ENCODE measurements around the gene CSTPP1. TPM values are rescaled to one million over a fixed set of nuclear protein-coding genes. Genes with fewer than 3 reads are reported as not detected.

Gene CSTPP1
- total RNA-seq, 3 donors from 2014 or later, result 31.9 to 41.1 (median 32.8) TPM

DNA sequence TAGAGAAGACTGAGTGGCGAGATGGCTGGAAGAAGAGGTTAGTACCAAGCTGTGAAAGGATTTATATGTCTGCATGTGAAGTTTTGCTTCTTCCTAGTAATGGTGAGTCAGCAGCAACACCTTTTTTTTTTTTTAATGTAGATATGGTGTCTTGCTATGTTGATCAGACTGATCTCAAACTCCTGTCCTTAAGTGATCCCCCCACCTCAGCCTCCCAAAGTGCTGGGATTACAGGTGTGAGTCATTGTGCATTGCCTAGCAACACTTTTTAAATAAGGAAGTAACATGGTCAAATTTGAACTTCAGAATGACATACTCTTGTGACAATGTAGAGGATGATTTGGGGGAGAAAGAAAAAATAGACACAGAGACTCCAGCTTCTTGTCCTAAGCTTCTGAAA lies 6.5 kb upstream of the CSTPP1 start:
- ATAC-seq, result peak; percentile 98
- Histone ChIP-seq H3K4me3 (no peak overlapping the region), H3K4me1 (ENCODE audit: low read depth) (peaks cover 15% of the 10 kb centered on the region), H3K36me3 (ENCODE audit: low read depth) (no peaks in the 10 kb centered on the region), H3K9me3 (no peaks in the 10 kb centered on the region)
- intact Hi-C loops (cut with DNase I, micrococcal nuclease), result no loop called here
- TF ChIP-seq, protein P1, sequence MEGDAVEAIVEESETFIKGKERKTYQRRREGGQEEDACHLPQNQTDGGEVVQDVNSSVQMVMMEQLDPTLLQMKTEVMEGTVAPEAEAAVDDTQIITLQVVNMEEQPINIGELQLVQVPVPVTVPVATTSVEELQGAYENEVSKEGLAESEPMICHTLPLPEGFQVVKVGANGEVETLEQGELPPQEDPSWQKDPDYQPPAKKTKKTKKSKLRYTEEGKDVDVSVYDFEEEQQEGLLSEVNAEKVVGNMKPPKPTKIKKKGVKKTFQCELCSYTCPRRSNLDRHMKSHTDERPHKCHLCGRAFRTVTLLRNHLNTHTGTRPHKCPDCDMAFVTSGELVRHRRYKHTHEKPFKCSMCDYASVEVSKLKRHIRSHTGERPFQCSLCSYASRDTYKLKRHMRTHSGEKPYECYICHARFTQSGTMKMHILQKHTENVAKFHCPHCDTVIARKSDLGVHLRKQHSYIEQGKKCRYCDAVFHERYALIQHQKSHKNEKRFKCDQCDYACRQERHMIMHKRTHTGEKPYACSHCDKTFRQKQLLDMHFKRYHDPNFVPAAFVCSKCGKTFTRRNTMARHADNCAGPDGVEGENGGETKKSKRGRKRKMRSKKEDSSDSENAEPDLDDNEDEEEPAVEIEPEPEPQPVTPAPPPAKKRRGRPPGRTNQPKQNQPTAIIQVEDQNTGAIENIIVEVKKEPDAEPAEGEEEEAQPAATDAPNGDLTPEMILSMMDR (IDR thresholded peaks at IDR 0.05), result no peak
- peak in 1 of 3 donors; percentile 55 for DNase-seq

DNA sequence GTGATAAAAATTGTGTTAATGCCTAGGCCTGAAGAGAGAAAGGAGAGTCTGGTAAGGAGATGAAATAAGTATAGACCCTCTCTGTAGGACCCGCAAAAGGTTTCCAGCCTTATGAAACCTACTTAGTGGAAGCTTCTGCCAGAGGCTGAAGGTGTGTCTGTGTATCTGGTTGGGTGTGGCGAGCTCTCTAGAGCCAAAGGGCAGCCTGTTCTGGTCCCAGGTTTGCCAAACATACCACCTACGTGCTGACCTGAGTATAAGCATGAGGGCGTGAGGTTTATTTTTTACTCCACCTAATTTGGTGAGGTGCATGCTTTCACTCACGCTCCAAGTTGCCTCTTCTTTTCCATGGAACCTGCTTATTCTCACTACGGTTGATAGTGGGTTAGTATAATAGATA lies 5.6 kb downstream of the CSTPP1 start:
- DNase-seq, result peak; percentile 63 to 81 (median 69)
- Histone ChIP-seq H3K4me1 (ENCODE audit: low read depth) (peaks cover 3% of the 10 kb centered on the region), H3K36me3 (ENCODE audit: low read depth) (no peaks in the 10 kb centered on the region), H3K9me3 (no peaks in the 10 kb centered on the region), H3K4me3 (no peak overlapping the region)
- peak; percentile 100 for ATAC-seq
- TF ChIP-seq, protein P1 (IDR thresholded peaks at IDR 0.05), result no peak
- intact Hi-C loops (cut with DNase I, micrococcal nuclease), result no loop called here

DNA sequence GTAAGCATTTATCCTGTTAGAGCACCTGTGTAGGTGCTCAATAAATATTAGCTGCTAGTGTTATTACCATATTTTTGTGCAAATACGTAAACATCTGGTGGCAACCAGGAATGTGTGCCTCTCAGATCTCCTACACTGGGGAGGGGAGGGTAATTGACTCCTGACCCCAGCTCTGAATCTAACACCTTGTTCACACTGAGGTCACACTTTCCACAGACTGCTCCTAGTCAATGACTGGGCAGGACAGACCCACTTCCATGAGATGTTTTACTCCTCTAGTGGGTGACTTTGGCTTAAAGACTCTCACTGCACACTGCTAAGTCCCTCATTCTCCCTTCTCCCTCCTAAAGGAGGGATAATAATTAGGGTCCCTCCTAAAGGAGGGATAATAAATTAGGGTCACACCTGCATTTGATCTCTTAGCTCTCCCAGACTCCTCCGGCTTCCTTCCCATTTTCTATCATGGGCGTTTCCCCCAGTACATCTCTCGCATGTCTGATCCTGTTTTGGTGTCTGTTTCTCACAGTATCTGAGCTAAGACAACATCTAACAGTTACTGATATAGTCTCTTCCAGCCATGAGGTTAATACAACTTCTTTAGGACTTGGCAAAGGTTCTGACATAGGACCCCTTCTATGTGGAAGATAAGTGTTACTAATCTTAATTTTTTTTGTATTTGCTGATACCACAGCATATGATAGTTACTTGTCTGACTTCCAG lies 8.0 kb downstream of the CSTPP1 start:
- no peak overlapping the region for H3K4me3 ChIP-seq
- ATAC-seq, result no peak
- no peak for DNase-seq
- H3K9me3 ChIP-seq, result no peaks in the 10 kb centered on the region
- intact Hi-C loops (cut with DNase I, micrococcal nuclease), result no loop called here
- TF ChIP-seq, protein P1 (IDR thresholded peaks at IDR 0.05), result no peak
- H3K4me1 ChIP-seq (ENCODE audit: low read depth), result peaks cover 12% of the 10 kb centered on the region
- no peaks in the 10 kb centered on the region for H3K36me3 ChIP-seq (ENCODE audit: low read depth)

DNA sequence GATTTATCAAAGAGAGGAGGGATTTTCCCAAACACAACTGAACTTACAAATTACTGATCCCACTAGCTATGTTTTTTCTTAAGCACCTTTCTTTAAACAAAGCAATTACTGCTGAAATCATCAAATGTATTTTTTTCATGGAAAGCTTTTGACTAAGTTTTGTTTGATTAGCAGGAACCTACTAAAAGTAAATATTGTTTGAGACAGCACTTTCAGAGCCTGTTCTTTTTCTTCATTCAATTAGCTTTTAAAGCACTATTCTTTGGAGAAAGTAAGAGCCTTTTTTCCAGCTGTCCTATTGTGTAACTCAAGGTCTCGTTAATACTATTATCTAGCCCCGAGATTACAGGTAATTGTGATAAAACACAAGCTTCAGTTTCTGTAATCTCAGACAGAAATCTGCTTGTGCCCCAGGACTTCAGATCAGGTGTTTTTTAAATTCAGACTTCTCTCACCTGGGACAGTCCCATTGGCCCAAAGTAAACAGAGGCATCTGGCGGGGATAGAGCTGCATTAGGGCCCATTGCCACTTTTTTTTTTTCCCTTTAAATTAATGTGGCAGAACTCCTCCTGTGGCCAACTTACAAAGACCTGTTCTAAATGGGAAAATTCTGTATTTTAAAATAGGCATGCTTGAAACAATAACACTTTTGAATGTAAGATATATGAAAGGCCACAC lies 11.0 kb downstream of the CSTPP1 start:
- Histone ChIP-seq H3K4me3 (no peak overlapping the region), H3K4me1 (ENCODE audit: low read depth) (peaks cover 10% of the 10 kb centered on the region), H3K36me3 (ENCODE audit: low read depth) (no peaks in the 10 kb centered on the region), H3K9me3 (no peaks in the 10 kb centered on the region)
- no peak for DNase-seq
- no peak for ATAC-seq
- intact Hi-C loops (cut with DNase I, micrococcal nuclease), result no loop called here
- TF ChIP-seq, protein P1 (IDR thresholded peaks at IDR 0.05), result no peak

DNA sequence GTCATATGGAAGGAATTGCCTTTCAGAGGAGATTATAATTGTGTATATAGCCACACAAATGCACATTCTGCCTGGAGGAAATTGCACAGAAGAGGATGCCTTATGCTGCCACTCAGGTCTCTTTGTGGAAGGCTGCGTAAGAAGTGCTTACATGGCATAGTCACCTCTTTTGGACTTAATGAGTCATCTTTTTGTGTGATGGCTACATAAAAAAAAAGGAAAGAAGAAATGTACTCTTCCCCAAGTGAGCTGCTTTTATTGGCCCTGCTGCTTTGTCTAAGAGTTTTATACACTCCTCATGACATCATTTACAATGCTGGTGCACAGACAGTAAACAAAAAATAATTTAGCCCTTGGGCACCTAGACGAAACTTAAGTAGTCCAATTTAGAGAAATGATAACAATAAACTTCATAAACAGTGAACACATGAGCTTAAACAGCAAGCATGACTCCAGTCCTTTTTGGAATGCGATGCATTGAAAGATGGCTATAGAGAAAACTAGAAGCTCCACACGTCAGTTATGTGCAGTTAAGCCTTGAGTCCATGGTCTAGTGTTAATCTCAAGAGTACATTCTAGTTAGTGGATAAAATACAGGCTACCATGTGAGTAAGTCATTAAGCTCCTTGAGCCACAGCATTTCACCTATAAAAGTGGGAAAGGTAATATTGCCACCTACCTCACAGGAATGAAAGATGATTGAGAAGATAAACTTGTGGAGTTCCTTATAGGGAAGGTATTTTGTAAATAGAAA lies 12.0 kb downstream of the CSTPP1 start:
- ATAC-seq, result peak; percentile 95
- intact Hi-C loops (cut with DNase I, micrococcal nuclease), result no loop called here

More for the DNA sequence above, 12.0 kb downstream of the CSTPP1 start:
- Histone ChIP-seq H3K4me3 (no peak overlapping the region), H3K36me3 (ENCODE audit: low read depth) (no peaks in the 10 kb centered on the region), H3K4me1 (ENCODE audit: low read depth) (peaks cover 10% of the 10 kb centered on the region), H3K9me3 (no peaks in the 10 kb centered on the region)
- TF ChIP-seq, protein P1 (IDR thresholded peaks at IDR 0.05), result no peak
- peak in 1 of 3 donors; percentile 33 for DNase-seq
